Parathyroid adenoma (tissue), 2 donors: ENCODE results near the gene CIT.

Experiments
- H2AFZ ChIP-seq: fragments of 300-600 bp; sonication (generic); one replicate; pipeline ENCODE4 v1.7.0; 2017; ENCODE audit warnings: antibody characterized with exemption, mild to moderate bottlenecking
- H3K27ac ChIP-seq: fragments of 300-600 bp; sonication (generic); one replicate; pipeline ENCODE4 v1.7.0; 2017
- H3K27me3 ChIP-seq: fragments of 300-600 bp; sonication (generic); one replicate; pipeline ENCODE4 v1.7.0; 2017; ENCODE audit warnings: low read length; ENCODE audit not compliant: control insufficient read depth, insufficient read depth
- H3K36me3 ChIP-seq: fragments of 300-600 bp; sonication (generic); one replicate; pipeline ENCODE4 v1.7.0; 2017; ENCODE audit warnings: low read length; ENCODE audit not compliant: control insufficient read depth, insufficient read depth
- H3K4me1 ChIP-seq: fragments of 300-600 bp; sonication (generic); one replicate; pipeline ENCODE4 v1.7.0; 2017; ENCODE audit warnings: control low read depth
- H3K4me2 ChIP-seq: fragments of 300-600 bp; sonication (generic); one replicate; pipeline ENCODE4 v1.7.0; 2017; ENCODE audit warnings: low read length
- H3K4me3 ChIP-seq: fragments of 300-600 bp; sonication (generic); one replicate; pipeline ENCODE4 v1.7.0; 2017; ENCODE audit warnings: low read depth, low read length
- H3K79me2 ChIP-seq: fragments of 300-600 bp; sonication (generic); one replicate; pipeline ENCODE4 v1.7.0; 2017; ENCODE audit warnings: control low read depth
- H3K9ac ChIP-seq: fragments of 300-600 bp; sonication (generic); one replicate; pipeline ENCODE4 v1.7.0; 2017; ENCODE audit warnings: mild to moderate bottlenecking
- H3K9me3 ChIP-seq: fragments of 300-600 bp; sonication (generic); one replicate; pipeline ENCODE4 v1.7.0; 2017; ENCODE audit warnings: low read length; ENCODE audit not compliant: control insufficient read depth
- TF ChIP-seq, protein P1 (sequence below): fragments of 300-600 bp; sonication (generic); IDR thresholded peaks from one replicate; pipeline ENCODE4 v1.7.0; 2017; ENCODE audit warnings: antibody characterized with exemption, mild to moderate bottlenecking
- donor health status: primary hyperparathyroidism.

CIT gene

DNA sequence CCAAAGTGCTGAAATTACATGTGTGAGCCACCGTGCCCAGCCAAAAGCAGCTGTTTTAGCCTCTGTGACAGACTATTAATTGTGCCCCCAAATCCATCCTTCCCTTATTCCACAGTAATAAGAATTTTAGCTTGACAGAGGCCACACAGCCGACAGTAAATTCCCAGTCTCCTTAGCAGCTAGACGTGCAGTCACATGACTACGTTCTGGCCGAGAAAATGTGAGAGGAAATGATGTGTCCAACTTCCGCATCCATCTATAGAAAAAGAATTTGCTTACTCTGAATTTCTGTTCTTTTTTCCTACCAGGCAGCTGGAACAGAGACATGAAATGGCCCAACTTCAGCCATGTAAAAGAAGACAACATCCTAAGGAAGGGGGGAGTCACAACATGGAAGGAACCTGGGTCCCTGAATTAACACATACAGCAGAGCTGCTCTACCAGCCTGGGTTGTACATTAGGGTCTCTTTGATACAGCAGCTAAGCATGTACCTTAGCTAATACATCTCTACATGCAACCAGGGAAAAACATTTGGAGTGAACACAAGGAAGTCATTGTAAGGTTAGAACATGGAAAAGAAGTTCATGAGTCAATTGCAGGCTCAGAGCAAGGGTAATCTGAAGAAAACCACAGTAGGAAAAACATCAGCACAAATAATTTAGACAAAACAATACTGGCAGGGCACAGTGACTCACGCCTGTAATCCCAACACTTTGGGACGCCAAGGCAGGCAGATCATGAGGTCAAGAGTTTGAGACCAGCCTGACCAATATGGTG, 35.5 kb downstream of the CIT start:
- no peaks in the 10 kb centered on the region for H3K79me2 ChIP-seq
- H3K9ac ChIP-seq: no peak overlapping the region
- no peaks in the 10 kb centered on the region for H3K36me3 ChIP-seq
- H3K9me3 ChIP-seq: no peaks in the 10 kb centered on the region
- H2AFZ ChIP-seq: no peak overlapping the region
- no peaks in the 10 kb centered on the region for H3K27me3 ChIP-seq
- H3K4me2 ChIP-seq: no peak overlapping the region
- TF ChIP-seq, protein P1, sequence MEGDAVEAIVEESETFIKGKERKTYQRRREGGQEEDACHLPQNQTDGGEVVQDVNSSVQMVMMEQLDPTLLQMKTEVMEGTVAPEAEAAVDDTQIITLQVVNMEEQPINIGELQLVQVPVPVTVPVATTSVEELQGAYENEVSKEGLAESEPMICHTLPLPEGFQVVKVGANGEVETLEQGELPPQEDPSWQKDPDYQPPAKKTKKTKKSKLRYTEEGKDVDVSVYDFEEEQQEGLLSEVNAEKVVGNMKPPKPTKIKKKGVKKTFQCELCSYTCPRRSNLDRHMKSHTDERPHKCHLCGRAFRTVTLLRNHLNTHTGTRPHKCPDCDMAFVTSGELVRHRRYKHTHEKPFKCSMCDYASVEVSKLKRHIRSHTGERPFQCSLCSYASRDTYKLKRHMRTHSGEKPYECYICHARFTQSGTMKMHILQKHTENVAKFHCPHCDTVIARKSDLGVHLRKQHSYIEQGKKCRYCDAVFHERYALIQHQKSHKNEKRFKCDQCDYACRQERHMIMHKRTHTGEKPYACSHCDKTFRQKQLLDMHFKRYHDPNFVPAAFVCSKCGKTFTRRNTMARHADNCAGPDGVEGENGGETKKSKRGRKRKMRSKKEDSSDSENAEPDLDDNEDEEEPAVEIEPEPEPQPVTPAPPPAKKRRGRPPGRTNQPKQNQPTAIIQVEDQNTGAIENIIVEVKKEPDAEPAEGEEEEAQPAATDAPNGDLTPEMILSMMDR: no peak
- H3K27ac ChIP-seq: no peak overlapping the region
- no peaks in the 10 kb centered on the region for H3K4me1 ChIP-seq
- no peak overlapping the region for H3K4me3 ChIP-seq

DNA sequence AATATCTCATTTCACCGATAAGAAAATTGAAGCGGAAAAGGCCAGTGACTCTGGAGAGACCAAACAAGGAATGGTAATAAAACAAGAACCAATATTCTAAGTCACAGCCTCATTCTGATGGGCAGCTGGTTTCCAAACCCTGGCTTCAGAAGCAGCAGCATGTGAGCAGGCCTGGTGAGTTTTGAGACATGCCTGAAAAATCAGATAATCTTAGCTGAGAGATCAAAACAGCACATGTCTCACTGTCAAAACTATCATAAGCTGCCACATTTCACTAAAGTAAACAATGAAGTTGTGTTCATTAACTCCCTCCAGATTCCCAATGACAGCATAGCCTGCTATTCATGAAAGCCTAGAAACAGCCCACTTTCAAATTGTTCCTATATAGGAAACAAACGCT, 36.5 kb downstream of the CIT start:
- Histone ChIP-seq H2AFZ (no peak overlapping the region), H3K36me3 (no peaks in the 10 kb centered on the region), H3K9me3 (no peaks in the 10 kb centered on the region), H3K4me3 (no peak overlapping the region), H3K4me2 (no peak overlapping the region), H3K4me1 (no peaks in the 10 kb centered on the region), H3K9ac (no peak overlapping the region), H3K27me3 (no peaks in the 10 kb centered on the region), H3K79me2 (no peaks in the 10 kb centered on the region), H3K27ac (no peak overlapping the region)
- TF ChIP-seq, protein P1: no peak

DNA sequence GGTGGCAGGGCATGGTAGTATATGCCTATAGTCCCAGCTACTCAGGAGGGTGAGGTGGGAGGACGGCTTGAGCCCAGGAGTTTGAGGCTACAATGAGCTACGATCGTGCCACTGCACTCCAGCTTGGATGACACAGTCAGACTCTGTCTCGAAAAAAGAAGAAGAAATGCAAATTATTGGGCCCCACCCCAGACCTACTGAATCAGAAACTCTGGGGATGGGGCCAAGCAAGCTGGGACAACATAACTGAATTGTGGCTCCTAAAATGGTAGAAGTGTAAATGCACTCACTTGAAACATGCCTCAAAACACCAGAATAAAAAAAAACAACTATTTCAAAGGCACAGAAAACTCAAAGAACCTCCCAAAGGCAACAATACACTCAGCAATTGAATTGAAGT, 37.0 kb downstream of the CIT start:
- no peaks in the 10 kb centered on the region for H3K36me3 ChIP-seq
- TF ChIP-seq, protein P1: no peak
- no peaks in the 10 kb centered on the region for H3K4me1 ChIP-seq
- no peaks in the 10 kb centered on the region for H3K79me2 ChIP-seq
- H3K9ac ChIP-seq: no peak overlapping the region
- no peak overlapping the region for H3K4me3 ChIP-seq
- H2AFZ ChIP-seq: no peak overlapping the region
- no peaks in the 10 kb centered on the region for H3K9me3 ChIP-seq
- no peak overlapping the region for H3K4me2 ChIP-seq
- no peak overlapping the region for H3K27ac ChIP-seq
- no peaks in the 10 kb centered on the region for H3K27me3 ChIP-seq

DNA sequence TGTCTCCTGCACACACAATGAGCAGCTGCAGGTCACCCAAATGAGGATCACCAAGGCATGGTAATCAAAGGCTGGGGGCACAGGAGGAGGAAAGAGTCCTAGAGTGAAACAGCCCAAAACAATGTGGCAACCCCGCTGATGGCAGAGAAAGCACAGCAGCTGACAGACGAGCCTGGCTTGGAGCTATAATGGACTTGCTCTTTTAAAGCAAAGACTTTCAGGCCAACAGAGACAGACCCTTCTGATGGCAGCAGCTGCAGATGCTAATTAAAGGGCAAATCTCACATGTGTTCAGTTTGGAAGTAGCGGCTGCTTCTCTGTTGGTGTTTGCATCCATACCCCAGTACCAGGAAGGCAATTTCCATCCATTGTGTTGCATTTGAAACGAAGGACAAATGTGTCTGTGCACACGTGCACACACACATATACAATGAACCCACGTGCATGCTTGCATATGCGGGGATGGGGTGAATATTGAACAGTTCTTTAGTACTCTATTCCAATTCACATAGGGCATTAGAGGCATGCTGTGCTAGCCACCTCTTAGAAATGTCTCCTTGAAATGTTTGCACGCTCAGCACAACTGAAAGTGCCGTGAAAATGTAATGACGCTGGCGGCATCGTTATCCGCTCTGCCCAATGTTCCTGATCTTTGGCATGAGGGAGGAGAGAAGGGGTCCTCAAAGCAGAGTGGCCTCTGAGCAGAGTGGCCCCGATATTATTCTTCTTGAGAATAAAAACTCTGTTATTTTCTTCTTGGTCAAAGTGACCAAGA, 38.1 kb downstream of the CIT start:
- no peak overlapping the region for H3K4me3 ChIP-seq
- H2AFZ ChIP-seq: no peak overlapping the region
- no peaks in the 10 kb centered on the region for H3K9me3 ChIP-seq
- no peak overlapping the region for H3K9ac ChIP-seq
- no peaks in the 10 kb centered on the region for H3K4me1 ChIP-seq
- H3K27ac ChIP-seq: no peak overlapping the region
- no peaks in the 10 kb centered on the region for H3K27me3 ChIP-seq
- TF ChIP-seq, protein P1: no peak
- H3K4me2 ChIP-seq: no peak overlapping the region
- H3K79me2 ChIP-seq: no peaks in the 10 kb centered on the region
- H3K36me3 ChIP-seq: no peaks in the 10 kb centered on the region
